Prostate gland (tissue), 2 donors: Measurements from ENCODE around the gene BCL7A. TPM values are rescaled to one million over a fixed set of nuclear protein-coding genes. Genes with fewer than 3 reads are reported as not detected.
"Not testable (repeated sequence)": the region's sequence is repeated elsewhere in the genome, so short reads cannot be mapped to it uniquely, and the experiment has no call there.

Experiments
- DNase-seq: peaks from one replicate; pipeline ENCODE4 v3.0.0-alpha.2; 2019; ENCODE audit warnings: low spot score
- H3K27ac ChIP-seq, 2 donors: fragments of 200-600 bp; sonication (generic); 2 replicates each; pipeline ENCODE4 v1.5.1; 2017 to 2019
- H3K27me3 ChIP-seq: fragments of 200-600 bp; sonication (generic); replicated peaks from 2 replicates; pipeline ENCODE4 v1.5.1; 2019; ENCODE audit not compliant: insufficient read depth
- H3K36me3 ChIP-seq, 2 donors: fragments of 200-600 bp; sonication (generic); 1 replicate in 1 of 2; 2 replicates in 1 of 2; pipeline versions ENCODE4 v1.5.1 to v1.8.1; 2017 to 2019
- H3K4me1 ChIP-seq: fragments of 200-600 bp; sonication (generic); replicated peaks from 2 replicates; pipeline ENCODE4 v1.5.1; 2019
- H3K4me3 ChIP-seq, 2 donors: fragments of 200-600 bp; sonication (generic); 2 replicates each; pipeline ENCODE4 v1.5.1; 2017 to 2019
- H3K9me3 ChIP-seq: fragments of 200-600 bp; sonication (generic); 2 replicates; pipeline ENCODE4 v1.5.1; 2017
- CTCF ChIP-seq, 4 experiments: fragments of 200-600 bp in 2 of 4; fragments of 450-650 bp in 2 of 4; sonication (generic) in 2 of 4; IDR thresholded peaks; 1 replicate in 3 of 4; 2 replicates in 1 of 4; pipeline ENCODE4 v1.5.1; 2016 to 2019; ENCODE audit warnings: antibody characterized with exemption in 4 of 4, mild to moderate bottlenecking in 2 of 4, moderate library complexity in 2 of 4
- POLR2A ChIP-seq: fragments of 450-650 bp; IDR thresholded peaks from one replicate; pipeline ENCODE4 v1.6.1; 2016; ENCODE audit warnings: antibody characterized with exemption, mild to moderate bottlenecking
- POLR2AphosphoS5 ChIP-seq: sonication (generic); formaldehyde crosslinking; IDR thresholded peaks from one replicate; pipeline ENCODE4 v1.6.1; 2017; ENCODE audit warnings: antibody characterized with exemption
- WGBS: methylation state at CpG from one replicate; pipeline ENCODE4 v1.1.5; 2018; 5-methylcytosine and 5-hydroxymethylcytosine counted together
- intact Hi-C: fragments of 100-400 bp; cut with DNase I; formaldehyde crosslinking; loops from one replicate; pipeline ENCODE4 v1.14.2; 2022
- total RNA-seq, 2 donors: library from RNA; depleted of rRNA; stranded (reverse); fragments of >200 nt; gene quantifications; one replicate each; pipeline ENCODE4 v1.1.0, GENCODE V29; 2016

BCL7A gene
- total RNA-seq, 2 donors from 2014 or later: 10.3 to 15.4 TPM

GRCh38 chr12:121980892-121981272 is 40.8 kb upstream of the BCL7A start:
- DNase-seq: no peak
- 92% methylated on average over 14 of the region's 14 CpGs for WGBS
- TF ChIP-seq POLR2AphosphoS5 (no peak), CTCF (IDR thresholded peaks at IDR 0.05) (no peak), POLR2A (no peak)
- intact Hi-C loops: no loop called here
- H3K9me3 ChIP-seq: no peaks in the 10 kb centered on the region
- no peaks in the 10 kb centered on the region for H3K36me3 ChIP-seq
- no peaks in the 10 kb centered on the region for H3K27me3 ChIP-seq
- no peaks in the 10 kb centered on the region for H3K4me1 ChIP-seq
- H3K4me3 ChIP-seq: no peak overlapping the region
- H3K27ac ChIP-seq: no peak overlapping the region

GRCh38 chr12:121981456-121981855 is 40.2 kb upstream of the BCL7A start:
- TF ChIP-seq CTCF (IDR thresholded peaks at IDR 0.05) (no peak), POLR2AphosphoS5 (no peak), POLR2A (no peak)
- H3K27me3 ChIP-seq: no peaks in the 10 kb centered on the region
- 88% methylated on average over 8 of the region's 8 CpGs for WGBS
- H3K27ac ChIP-seq: no peak overlapping the region
- H3K4me3 ChIP-seq: no peak overlapping the region
- intact Hi-C loops: no loop called here
- no peak for DNase-seq
- no peaks in the 10 kb centered on the region for H3K9me3 ChIP-seq
- no peaks in the 10 kb centered on the region for H3K36me3 ChIP-seq
- no peaks in the 10 kb centered on the region for H3K4me1 ChIP-seq

GRCh38 chr12:121982950-121983349 is 38.7 kb upstream of the BCL7A start:
- Histone ChIP-seq H3K27me3 (no peaks in the 10 kb centered on the region), H3K36me3 (no peaks in the 10 kb centered on the region), H3K9me3 (no peaks in the 10 kb centered on the region), H3K4me3 (no peak overlapping the region), H3K27ac (no peak overlapping the region), H3K4me1 (no peaks in the 10 kb centered on the region)
- intact Hi-C loops: no loop called here
- WGBS: 100% methylated on average over 6 of the region's 6 CpGs
- TF ChIP-seq POLR2A (no peak), POLR2AphosphoS5 (no peak), CTCF (IDR thresholded peaks at IDR 0.05) (no peak)
- no peak for DNase-seq

- Histone ChIP-seq H3K4me3 (no peak overlapping the region), H3K9me3 (no peaks in the 10 kb centered on the region), H3K27ac (no peak overlapping the region), H3K27me3 (no peaks in the 10 kb centered on the region), H3K4me1 (no peaks in the 10 kb centered on the region), H3K36me3 (no peaks in the 10 kb centered on the region)
- no peak for DNase-seq
- intact Hi-C loops: no loop called here
- TF ChIP-seq POLR2A: no peak
- no peak for TF ChIP-seq POLR2AphosphoS5
- no peak for TF ChIP-seq CTCF (IDR thresholded peaks at IDR 0.05)
- 73% methylated on average over 13 of the region's 13 CpGs for WGBS
Observed at GRCh38 chr12:121983536-121984210, 38.0 kb upstream of the BCL7A start.

- Histone ChIP-seq H3K4me3 (no peak overlapping the region), H3K36me3 (no peaks in the 10 kb centered on the region), H3K9me3 (no peaks in the 10 kb centered on the region), H3K27me3 (no peaks in the 10 kb centered on the region), H3K4me1 (no peaks in the 10 kb centered on the region), H3K27ac (no peak overlapping the region)
- TF ChIP-seq POLR2AphosphoS5: no peak
- TF ChIP-seq CTCF (IDR thresholded peaks at IDR 0.05): no peak
- no peak for TF ChIP-seq POLR2A
- WGBS: 83% methylated on average over 14 of the region's 14 CpGs
- no peak for DNase-seq
- intact Hi-C loops: no loop called here
Observed at GRCh38 chr12:121986489-121987245, 35.0 kb upstream of the BCL7A start.

- DNase-seq, intact Hi-C loops, H3K4me1 ChIP-seq, H3K27me3 ChIP-seq, H3K9me3 ChIP-seq, H3K36me3 ChIP-seq, H3K4me3 ChIP-seq, H3K27ac ChIP-seq: not testable (repeated sequence)
- 97% methylated on average over 10 of the region's 10 CpGs for WGBS
Observed at GRCh38 chr12:121988519-121988918, 33.2 kb upstream of the BCL7A start.
